GM12892 (cell line): ENCODE measurements around the gene GBA3.

Experiments used
- POLR2A ChIP-seq: IDR thresholded peaks from 2 replicates; pipeline ENCODE4 v1.6.1; 2011; ENCODE audit warnings: low read depth, low read length, control low read depth
- POLR2AphosphoS5 ChIP-seq: IDR thresholded peaks from 2 replicates; pipeline ENCODE4 v1.6.1; 2011; ENCODE audit warnings: low read depth, low read length, control low read depth
- TAF1 ChIP-seq: IDR thresholded peaks from 2 replicates; pipeline ENCODE4 v1.6.1; 2011; ENCODE audit warnings: low read depth, mild to moderate bottlenecking, control low read depth, low read length, borderline replicate concordance

GRCh38 chr4:22741744-22742143 is 49.0 kb downstream of the GBA3 start:
- TF ChIP-seq POLR2A = no peak
- TF ChIP-seq POLR2AphosphoS5 = no peak
- no peak for TF ChIP-seq TAF1
